B cell (primary cell): ENCODE results near the gene PSMD10.

Experiments used
- CTCF ChIP-seq: fragments of 200-600 bp; IDR thresholded peaks from one replicate; pipeline ENCODE4 v1.8.0; 2022; ENCODE audit warnings: antibody characterized with exemption, mild to moderate bottlenecking
- EZH2 ChIP-seq: IDR thresholded peaks from 2 replicates; pipeline ENCODE4 v1.6.1; 2012; ENCODE audit warnings: borderline replicate concordance, low read depth, mild to moderate bottlenecking, moderate library complexity, low read length; ENCODE audit not compliant: insufficient read depth, poor library complexity, severe bottlenecking

DNA sequence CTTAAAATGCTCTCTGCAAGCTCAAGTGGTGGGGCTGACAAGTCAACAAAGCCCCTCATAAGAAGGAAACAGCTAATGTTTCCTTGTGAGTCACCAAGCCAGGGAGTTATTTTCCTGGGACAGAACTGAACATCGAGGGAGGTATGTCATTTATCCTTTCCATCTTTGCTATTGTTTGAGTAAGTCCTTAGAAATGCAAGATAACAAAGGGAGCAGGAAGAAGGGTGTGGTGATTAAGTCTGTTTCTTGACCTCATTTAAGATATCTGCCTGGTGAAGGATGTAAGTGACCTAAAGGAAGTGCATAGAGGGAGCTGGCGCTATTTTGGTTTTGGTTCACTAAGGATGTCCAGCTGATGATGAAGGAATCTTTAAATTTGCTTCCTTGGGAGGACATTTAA, 40.1 kb upstream of the PSMD10 start:
- TF ChIP-seq CTCF, result no peak
- no peak for TF ChIP-seq EZH2
